Keratinocyte (primary cell): ENCODE data around the gene PSMC1. TPM values are rescaled to one million over a fixed set of nuclear protein-coding genes. Genes with fewer than 3 reads are reported as not detected.

Experiments
- DNase-seq: peaks from one replicate; pipeline ENCODE4 v3.0.0-alpha.2; 2011; ENCODE audit warnings: low read depth, missing footprints, low spot score
- FAIRE-seq: peaks from 2 replicates; lab custom pipeline; 2011; peaks lifted over from hg19 to GRCh38; lab: Jason Lieb, UNC
- H2AFZ ChIP-seq: 2 replicates; pipeline ENCODE4 v1.6.0; 2012; ENCODE audit warnings: low read length, control low read depth, inconsistent platforms; ENCODE audit not compliant: control insufficient read depth
- H3K27ac ChIP-seq: 2 replicates; pipeline ENCODE4 v1.5.1; 2011; ENCODE audit warnings: low read length; ENCODE audit not compliant: control insufficient read depth, insufficient read depth
- H3K27me3 ChIP-seq: 3 replicates; pipeline ENCODE4 v1.6.0; 2011; ENCODE audit warnings: low read length; ENCODE audit not compliant: control insufficient read depth, insufficient read depth; ENCODE audit errors: extremely low read depth
- H3K36me3 ChIP-seq, 2 experiments: 2 replicates in 1 of 2; 3 replicates in 1 of 2; pipeline ENCODE4 v1.5.1; 2011; ENCODE audit warnings: low read length in 2 of 2, mild to moderate bottlenecking in 1 of 2; ENCODE audit not compliant: control insufficient read depth in 2 of 2, insufficient read depth in 2 of 2; ENCODE audit errors: extremely low read depth in 1 of 2
- H3K4me1 ChIP-seq: 3 replicates; pipeline ENCODE4 v1.5.1; 2011; ENCODE audit warnings: low read length; ENCODE audit not compliant: control insufficient read depth, insufficient read depth; ENCODE audit errors: extremely low read depth
- H3K4me2 ChIP-seq: 3 replicates; pipeline ENCODE4 v1.6.0; 2011; ENCODE audit warnings: low read depth, low read length; ENCODE audit not compliant: control insufficient read depth, insufficient read depth; ENCODE audit errors: extremely low read depth
- H3K4me3 ChIP-seq, 3 experiments: fragments of 200-600 bp in 1 of 3; sonication (generic) in 1 of 3; 2 replicates in 2 of 3; 3 replicates in 1 of 3; pipeline ENCODE4 v1.5.1; 2011 to 2016; ENCODE audit warnings: low read length in 3 of 3, mild to moderate bottlenecking in 3 of 3, control low read depth in 2 of 3, inconsistent platforms in 1 of 3, low read depth in 1 of 3, mixed read lengths in 1 of 3, mixed run types in 1 of 3, moderate library complexity in 1 of 3; ENCODE audit not compliant: control insufficient read depth in 2 of 3, insufficient read depth in 2 of 3; ENCODE audit errors: extremely low read depth in 1 of 3
- H3K79me2 ChIP-seq: 2 replicates; pipeline ENCODE4 v1.6.0; 2012; ENCODE audit warnings: low read length; ENCODE audit not compliant: control insufficient read depth, insufficient read depth
- H3K9ac ChIP-seq: 3 replicates; pipeline ENCODE4 v1.6.0; 2011; ENCODE audit warnings: low read length; ENCODE audit not compliant: control insufficient read depth, insufficient read depth; ENCODE audit errors: extremely low read depth
- H3K9me1 ChIP-seq: 3 replicates; pipeline ENCODE4 v1.6.0; 2011; ENCODE audit warnings: low read length; ENCODE audit not compliant: control insufficient read depth, insufficient read depth; ENCODE audit errors: extremely low read depth
- H3K9me3 ChIP-seq: 2 replicates; pipeline ENCODE4 v1.5.1; 2012; ENCODE audit warnings: low read depth, low read length; ENCODE audit not compliant: control insufficient read depth
- H4K20me1 ChIP-seq: 3 replicates; pipeline ENCODE4 v1.6.0; 2011; ENCODE audit warnings: low read length; ENCODE audit not compliant: control insufficient read depth, insufficient read depth; ENCODE audit errors: extremely low read depth
- EZH2 ChIP-seq: IDR thresholded peaks from one replicate; pipeline ENCODE4 v1.6.1; 2012; ENCODE audit warnings: inconsistent platforms, mild to moderate bottlenecking, low read length, moderate library complexity
- dilution Hi-C: fragments of 300-500 bp; cut with MboI; formaldehyde crosslinking; loops from one replicate; pipeline ENCODE4 v1.7.0; 2020; ENCODE audit warnings: low sequenced_read_pairs; ENCODE audit not compliant: extremely low pct_ligation_motif_present
- polyA plus RNA-seq, 5 experiments: library from polyadenylated mRNA; depleted of rRNA in 3 of 5; stranded (reverse) in 3 of 5; stranded (forward) in 1 of 5; unstranded in 1 of 5; fragments of >200 nt; gene quantifications; 1 replicate in 1 of 5; 2 replicates in 3 of 5; 3 replicates in 1 of 5; pipeline versions ENCODE4 v1.2.1 to v1.2.3, GENCODE V29; 2011 to 2012; ENCODE audit warnings: missing spikeins in 2 of 5, low read depth in 1 of 5, low replicate concordance in 1 of 5
- TF ChIP-seq, protein P1 (sequence below), 3 experiments: IDR thresholded peaks in 1 of 3; conservative IDR thresholded peaks in 1 of 3; optimal IDR thresholded peaks in 1 of 3; 2 replicates in 2 of 3; 3 replicates in 1 of 3; pipeline versions ENCODE3 to v1.5.1; 2011; ENCODE audit warnings: low read length in 3 of 3, mild to moderate bottlenecking in 3 of 3, moderate library complexity in 2 of 3, control low read depth in 1 of 3, inconsistent platforms in 1 of 3; ENCODE audit not compliant: insufficient read depth in 2 of 3; ENCODE audit errors: extremely low read depth in 1 of 3

Gene PSMC1
- polyA plus RNA-seq, 1 donor (not counting 4 experiments of a cell fraction or from before 2014, with no cell fraction given): 234 TPM

DNA sequence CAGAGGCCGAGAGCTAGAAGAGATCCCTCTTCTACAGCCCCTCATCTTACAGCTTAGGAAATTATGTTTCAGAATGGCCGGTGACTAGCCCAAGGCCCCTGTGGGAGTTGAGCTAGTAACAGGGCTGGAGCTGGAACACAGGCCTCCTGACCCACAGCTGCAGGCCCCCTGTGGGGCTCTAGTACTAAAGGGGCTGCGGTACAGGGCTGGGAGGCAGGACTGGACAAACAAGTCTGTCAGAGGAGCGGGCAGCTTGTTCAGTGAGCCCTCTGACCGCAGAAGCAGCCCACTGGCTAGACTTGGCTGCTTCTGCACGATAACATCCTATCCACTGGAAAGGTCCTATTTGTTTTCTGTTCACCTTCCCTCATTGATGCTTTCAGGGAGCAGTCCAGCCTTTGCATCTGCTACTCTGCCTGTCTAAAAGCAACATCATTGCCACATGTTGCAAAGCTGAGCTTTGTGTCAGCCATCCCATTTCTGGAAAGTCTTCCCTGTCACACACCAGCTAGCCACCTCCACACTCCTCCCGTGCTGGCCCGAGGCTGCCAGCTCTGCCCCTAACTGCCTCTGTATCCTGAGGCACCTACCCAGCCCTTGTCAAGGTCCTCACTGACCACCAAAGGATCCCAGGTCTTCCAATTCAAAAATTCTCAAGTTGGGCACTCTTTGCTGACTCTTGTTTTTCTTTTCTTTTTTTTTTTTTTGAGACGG lies 10.2 kb downstream of the PSMC1 start:
- Histone ChIP-seq H3K9ac (no peak overlapping the region), H3K36me3 (peaks cover 25 to 41% of the 10 kb centered on the region in 2 experiments), H3K27ac (no peak overlapping the region), H3K4me2 (no peak overlapping the region), H3K4me3 (no peak overlapping the region), H3K9me3 (no peaks in the 10 kb centered on the region), H3K27me3 (no peaks in the 10 kb centered on the region), H3K9me1 (no peaks in the 10 kb centered on the region), H2AFZ (no peak overlapping the region), H3K4me1 (no peaks in the 10 kb centered on the region), H3K79me2 (no peaks in the 10 kb centered on the region), H4K20me1 (no peaks in the 10 kb centered on the region)
- DNase-seq (no peak), FAIRE-seq (no peak)
- dilution Hi-C loops: no loop called here
- TF ChIP-seq, protein P1, sequence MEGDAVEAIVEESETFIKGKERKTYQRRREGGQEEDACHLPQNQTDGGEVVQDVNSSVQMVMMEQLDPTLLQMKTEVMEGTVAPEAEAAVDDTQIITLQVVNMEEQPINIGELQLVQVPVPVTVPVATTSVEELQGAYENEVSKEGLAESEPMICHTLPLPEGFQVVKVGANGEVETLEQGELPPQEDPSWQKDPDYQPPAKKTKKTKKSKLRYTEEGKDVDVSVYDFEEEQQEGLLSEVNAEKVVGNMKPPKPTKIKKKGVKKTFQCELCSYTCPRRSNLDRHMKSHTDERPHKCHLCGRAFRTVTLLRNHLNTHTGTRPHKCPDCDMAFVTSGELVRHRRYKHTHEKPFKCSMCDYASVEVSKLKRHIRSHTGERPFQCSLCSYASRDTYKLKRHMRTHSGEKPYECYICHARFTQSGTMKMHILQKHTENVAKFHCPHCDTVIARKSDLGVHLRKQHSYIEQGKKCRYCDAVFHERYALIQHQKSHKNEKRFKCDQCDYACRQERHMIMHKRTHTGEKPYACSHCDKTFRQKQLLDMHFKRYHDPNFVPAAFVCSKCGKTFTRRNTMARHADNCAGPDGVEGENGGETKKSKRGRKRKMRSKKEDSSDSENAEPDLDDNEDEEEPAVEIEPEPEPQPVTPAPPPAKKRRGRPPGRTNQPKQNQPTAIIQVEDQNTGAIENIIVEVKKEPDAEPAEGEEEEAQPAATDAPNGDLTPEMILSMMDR (optimal IDR thresholded peaks at IDR 0.05 in 1 of 3, IDR thresholded peaks at IDR 0.05 in 1 of 3, conservative IDR thresholded peaks at IDR 0.05 in 1 of 3; ENCODE audit: extremely low read depth in 1 of 3, insufficient read depth in 2 of 3, low read length in 3 of 3): no peak
- no peak for TF ChIP-seq EZH2

DNA sequence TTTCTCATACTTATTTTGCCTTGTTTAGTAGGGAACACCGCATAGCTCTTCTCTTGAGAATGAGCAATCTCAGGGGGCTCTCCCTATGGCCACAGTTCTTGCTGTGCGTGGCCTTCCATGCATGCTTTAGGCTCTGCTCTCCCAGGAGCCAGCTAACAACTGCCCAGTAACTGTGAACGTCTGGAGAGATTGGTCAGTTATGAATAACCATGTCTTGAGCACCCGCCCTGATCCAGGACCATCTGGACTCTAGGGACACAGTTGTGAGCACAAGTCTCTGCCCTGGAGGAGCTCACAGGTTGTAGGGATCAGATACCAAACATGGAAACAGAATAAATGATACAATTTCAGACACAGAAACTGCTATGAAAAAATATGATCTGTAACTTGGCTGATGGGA lies 12.1 kb downstream of the PSMC1 start:
- Histone ChIP-seq H3K4me3 (no peak overlapping the region), H2AFZ (no peak overlapping the region), H3K27me3 (no peaks in the 10 kb centered on the region), H3K9me1 (no peaks in the 10 kb centered on the region), H3K27ac (no peak overlapping the region), H3K4me1 (no peaks in the 10 kb centered on the region), H3K36me3 (peaks cover 29 to 45% of the 10 kb centered on the region in 2 experiments), H3K79me2 (no peaks in the 10 kb centered on the region), H3K9me3 (no peaks in the 10 kb centered on the region), H4K20me1 (no peaks in the 10 kb centered on the region), H3K4me2 (no peak overlapping the region), H3K9ac (no peak overlapping the region)
- no peak for DNase-seq
- FAIRE-seq: no peak
- dilution Hi-C loops: no loop called here
- TF ChIP-seq, protein P1 (optimal IDR thresholded peaks at IDR 0.05 in 1 of 3, IDR thresholded peaks at IDR 0.05 in 1 of 3, conservative IDR thresholded peaks at IDR 0.05 in 1 of 3; ENCODE audit: extremely low read depth in 1 of 3, insufficient read depth in 2 of 3, low read length in 3 of 3): no peak
- no peak for TF ChIP-seq EZH2
